K562 (cell line): ENCODE data around the gene TRMT44. TPM values are rescaled to one million over a fixed set of nuclear protein-coding genes. Genes with fewer than 3 reads are reported as not detected.

Source experiments
- CBFA2T2 ChIP-seq: fragments of 450-650 bp; conservative IDR thresholded peaks from 2 replicates; pipeline ENCODE4 v1.6.1; 2017; ENCODE audit warnings: mild to moderate bottlenecking
- CBX5 ChIP-seq: IDR thresholded peaks from 2 replicates; pipeline ENCODE4 v1.6.1; 2014; ENCODE audit warnings: low read depth, borderline replicate concordance
- CHD1 ChIP-seq: fragments of 200-600 bp; sonication (generic); IDR thresholded peaks from one replicate; pipeline ENCODE4 v1.6.1; 2012; ENCODE audit warnings: mild to moderate bottlenecking, moderate library complexity, low read length, inconsistent platforms
- E2F5 ChIP-seq: sonication (generic); formaldehyde crosslinking; IDR thresholded peaks from 2 replicates; pipeline ENCODE4 v1.8.0; 2022; ENCODE audit warnings: mild to moderate bottlenecking, missing genetic modification reagents
- EGR1 ChIP-seq: fragments of 450-650 bp; conservative IDR thresholded peaks from 2 replicates; pipeline ENCODE4 v1.6.1; 2017; ENCODE audit warnings: mild to moderate bottlenecking
- FUS ChIP-seq: fragments of 200-400 bp; formaldehyde crosslinking; optimal IDR thresholded peaks from 2 replicates; pipeline ENCODE3; 2017; ENCODE audit warnings: low read depth, low read length
- HES1 ChIP-seq: fragments of 450-650 bp; IDR thresholded peaks from 2 replicates; pipeline ENCODE4 v1.6.1; 2016; ENCODE audit warnings: low read depth, mild to moderate bottlenecking, moderate library complexity
- MTA2 ChIP-seq: fragments of 450-650 bp; IDR thresholded peaks from 2 replicates; pipeline ENCODE4 v1.6.1; 2016; ENCODE audit warnings: low read depth
- MTA3 ChIP-seq: fragments of 450-650 bp; formaldehyde crosslinking; IDR thresholded peaks from 2 replicates; pipeline ENCODE4 v1.6.1; 2017; ENCODE audit warnings: mild to moderate bottlenecking, borderline replicate concordance
- MYC ChIP-seq, 2 experiments: fragments of 250-450 bp in 1 of 2; sonication (Bioruptor Pico) in 1 of 2; IDR thresholded peaks; 2 replicates each; pipeline versions ENCODE4 v1.5.1 to v1.6.1; 2012 to 2021; ENCODE audit warnings: low read depth in 2 of 2, borderline replicate concordance in 1 of 2, improper control_type of control experiment in 1 of 2, low read length in 1 of 2, mild to moderate bottlenecking in 1 of 2, moderate library complexity in 1 of 2
- NBN ChIP-seq: fragments of 450-650 bp; IDR thresholded peaks from 2 replicates; pipeline ENCODE4 v1.6.1; 2016; ENCODE audit warnings: low read depth, mild to moderate bottlenecking
- PRMT5 ChIP-seq: sonication (generic); formaldehyde crosslinking; IDR thresholded peaks from 2 replicates; pipeline ENCODE4 v1.5.0; 2020; ENCODE audit warnings: missing genetic modification reagents
- RNF2 ChIP-seq: sonication (generic); IDR thresholded peaks from 2 replicates; pipeline ENCODE4 v1.6.1; 2016
- SMAD4 ChIP-seq: fragments of 250-450 bp; sonication (Bioruptor Pico); conservative IDR thresholded peaks from 2 replicates; pipeline ENCODE4 v1.8.0; 2021; ENCODE audit warnings: inconsistent platforms, mild to moderate bottlenecking, moderate library complexity
- ZNF174 ChIP-seq: fragments of 250-450 bp; sonication (Bioruptor Pico); IDR thresholded peaks from 2 replicates; pipeline ENCODE4 v1.4.0; 2020; ENCODE audit warnings: mild to moderate bottlenecking
- ZNF24 ChIP-seq: fragments of 450-650 bp; IDR thresholded peaks from 2 replicates; pipeline ENCODE4 v1.6.1; 2016
- ZNF583 ChIP-seq: fragments of 250-450 bp; sonication (Bioruptor Pico); IDR thresholded peaks from 2 replicates; pipeline ENCODE4 v1.4.0; 2020
- ZNF75A ChIP-seq: fragments of 450-650 bp; formaldehyde crosslinking; IDR thresholded peaks from 2 replicates; pipeline ENCODE4 v1.4.0; 2020; ENCODE audit warnings: mild to moderate bottlenecking
- ZNF76 ChIP-seq: fragments of 250-450 bp; sonication (Bioruptor Pico); IDR thresholded peaks from 2 replicates; pipeline ENCODE4 v1.4.0; 2020; ENCODE audit warnings: mild to moderate bottlenecking, moderate library complexity, borderline replicate concordance
- ZNF766 ChIP-seq: fragments of 200-800 bp; sonication (Bioruptor generic); conservative IDR thresholded peaks from 2 replicates; pipeline ENCODE4 v1.6.1; 2016; ENCODE audit warnings: missing genetic modification characterization, missing compliant biosample characterization
- polyA plus RNA-seq, 8 experiments: library from polyadenylated mRNA; depleted of rRNA in 4 of 8; stranded (reverse) in 5 of 8; unstranded in 3 of 8; fragments of >200 nt; fragmentation: Nextera tagmentation in 2 of 8; fragmentation: Illumina TruSeq in 1 of 8; extraction: Ambion mirVana in 2 of 8; extraction: Trizol in 1 of 8; gene quantifications; 2 replicates each; pipeline versions ENCODE4 v1.2.1 to v1.2.3, GENCODE V29; 2011 to 2014; ENCODE audit warnings: inconsistent platforms in 1 of 8, missing spikeins in 1 of 8
- total RNA-seq, 7 experiments: library from RNA; depleted of rRNA in 6 of 7; stranded (reverse); fragments of >200 nt in 6 of 7; fragmentation: Illumina TruSeq in 2 of 7; extraction: Trizol in 2 of 7; gene quantifications; 2 replicates each; pipeline versions ENCODE4 v1.2.1 to v1.2.3, GENCODE V29; 2011 to 2021; ENCODE audit warnings: low replicate concordance in 1 of 7
- TF ChIP-seq, protein P1 (sequence below): fragments of 250-450 bp; sonication (Bioruptor Pico); IDR thresholded peaks from 2 replicates; pipeline ENCODE4 v1.4.0; 2020

Gene TRMT44
- total and polyA plus RNA-seq, 9 of the 15 experiments (the other 6 are each of a cell fraction or from before 2014, with no cell fraction given), result 1.2 to 18.6 (median 10.0) TPM

DNA sequence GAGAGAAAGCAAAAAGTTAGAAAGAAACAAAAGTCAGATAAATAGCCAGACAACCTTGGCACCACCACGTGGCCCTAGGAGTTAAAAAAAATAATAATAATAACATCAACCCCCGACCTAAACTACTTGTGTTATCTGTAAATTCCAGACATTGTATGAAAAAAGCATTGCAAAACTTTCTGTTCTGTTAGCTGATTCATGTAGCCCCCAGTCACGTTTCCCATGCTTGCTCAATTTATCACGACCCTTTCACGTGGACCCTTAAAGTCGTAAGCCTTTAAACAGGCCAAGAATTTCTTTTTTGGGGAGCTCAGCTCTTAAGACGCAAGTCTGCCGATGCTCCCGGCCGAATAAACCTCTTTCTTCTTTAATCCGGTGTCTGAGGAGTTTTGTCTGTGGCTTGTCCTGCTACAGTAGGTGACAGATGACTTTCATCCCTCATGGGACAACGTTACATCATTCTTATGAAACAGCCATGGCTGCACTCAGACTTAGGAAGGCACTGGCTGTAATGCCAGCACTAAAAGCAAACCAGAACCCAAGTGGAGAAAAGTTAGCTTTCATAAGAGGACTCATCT lies 574 bp upstream of the TRMT44 start (continued):
- TF ChIP-seq PRMT5 (CRISPR knock-in tag) (no peak), CBX5 (0 out of 2 replicates have a peak, but pooled peaks have one; percentile 38), ZNF75A (no peak), ZNF766 (peak; percentile 84), EGR1 (no peak), ZNF583 (no peak), RNF2 (no peak), MYC (IDR thresholded peaks at IDR 0.05; ENCODE audit: low read depth, low read length) (no peak), MYC (CRISPR knock-in tag; IDR thresholded peaks at IDR 0.05; ENCODE audit: borderline replicate concordance, low read depth) (peak; percentile 45; the same call in 1 of the 2 replicates), MTA3 (peak; percentile 15; the same call in 1 of the 2 replicates), CBFA2T2 (no peak), CHD1 (peak; percentile 27), HES1 (no peak), ZNF174 (CRISPR knock-in tag) (no peak), NBN (no peak), ZNF76 (CRISPR knock-in tag) (no peak), E2F5 (CRISPR knock-in tag) (no peak), SMAD4 (CRISPR knock-in tag) (peak; percentile 80), FUS (no peak), ZNF24 (0 out of 2 replicates have a peak, but pooled peaks have one; percentile 32), MTA2 (no peak)
- TF ChIP-seq, protein P1, sequence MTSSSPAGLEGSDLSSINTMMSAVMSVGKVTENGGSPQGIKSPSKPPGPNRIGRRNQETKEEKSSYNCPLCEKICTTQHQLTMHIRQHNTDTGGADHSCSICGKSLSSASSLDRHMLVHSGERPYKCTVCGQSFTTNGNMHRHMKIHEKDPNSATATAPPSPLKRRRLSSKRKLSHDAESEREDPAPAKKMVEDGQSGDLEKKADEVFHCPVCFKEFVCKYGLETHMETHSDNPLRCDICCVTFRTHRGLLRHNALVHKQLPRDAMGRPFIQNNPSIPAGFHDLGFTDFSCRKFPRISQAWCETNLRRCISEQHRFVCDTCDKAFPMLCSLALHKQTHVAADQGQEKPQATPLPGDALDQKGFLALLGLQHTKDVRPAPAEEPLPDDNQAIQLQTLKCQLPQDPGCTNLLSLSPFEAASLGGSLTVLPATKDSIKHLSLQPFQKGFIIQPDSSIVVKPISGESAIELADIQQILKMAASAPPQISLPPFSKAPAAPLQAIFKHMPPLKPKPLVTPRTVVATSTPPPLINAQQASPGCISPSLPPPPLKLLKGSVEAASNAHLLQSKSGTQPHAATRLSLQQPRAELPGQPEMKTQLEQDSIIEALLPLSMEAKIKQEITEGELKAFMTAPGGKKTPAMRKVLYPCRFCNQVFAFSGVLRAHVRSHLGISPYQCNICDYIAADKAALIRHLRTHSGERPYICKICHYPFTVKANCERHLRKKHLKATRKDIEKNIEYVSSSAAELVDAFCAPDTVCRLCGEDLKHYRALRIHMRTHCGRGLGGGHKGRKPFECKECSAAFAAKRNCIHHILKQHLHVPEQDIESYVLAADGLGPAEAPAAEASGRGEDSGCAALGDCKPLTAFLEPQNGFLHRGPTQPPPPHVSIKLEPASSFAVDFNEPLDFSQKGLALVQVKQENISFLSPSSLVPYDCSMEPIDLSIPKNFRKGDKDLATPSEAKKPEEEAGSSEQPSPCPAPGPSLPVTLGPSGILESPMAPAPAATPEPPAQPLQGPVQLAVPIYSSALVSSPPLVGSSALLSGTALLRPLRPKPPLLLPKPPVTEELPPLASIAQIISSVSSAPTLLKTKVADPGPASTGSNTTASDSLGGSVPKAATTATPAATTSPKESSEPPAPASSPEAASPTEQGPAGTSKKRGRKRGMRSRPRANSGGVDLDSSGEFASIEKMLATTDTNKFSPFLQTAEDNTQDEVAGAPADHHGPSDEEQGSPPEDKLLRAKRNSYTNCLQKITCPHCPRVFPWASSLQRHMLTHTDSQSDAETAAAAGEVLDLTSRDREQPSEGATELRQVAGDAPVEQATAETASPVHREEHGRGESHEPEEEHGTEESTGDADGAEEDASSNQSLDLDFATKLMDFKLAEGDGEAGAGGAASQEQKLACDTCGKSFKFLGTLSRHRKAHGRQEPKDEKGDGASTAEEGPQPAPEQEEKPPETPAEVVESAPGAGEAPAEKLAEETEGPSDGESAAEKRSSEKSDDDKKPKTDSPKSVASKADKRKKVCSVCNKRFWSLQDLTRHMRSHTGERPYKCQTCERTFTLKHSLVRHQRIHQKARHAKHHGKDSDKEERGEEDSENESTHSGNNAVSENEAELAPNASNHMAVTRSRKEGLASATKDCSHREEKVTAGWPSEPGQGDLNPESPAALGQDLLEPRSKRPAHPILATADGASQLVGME (CRISPR knock-in tag), result no peak
